ENCODE measurements around the gene C4BPB. TPM values are rescaled to one million over a fixed set of nuclear protein-coding genes. Genes with fewer than 3 reads are reported as not detected.

The C4BPB gene
- total and polyA plus RNA-seq, 10 donors, result 0.24 to 1.4 (median 0.59) TPM; not detected in 1

GRCh38 chr1:207129053-207129452 lies 40.4 kb downstream of the C4BPB start:
- intact Hi-C loops (cut with DNase I; ENCODE audit: low total_unique reads), result no loop called here
- TF ChIP-seq, protein P1, sequence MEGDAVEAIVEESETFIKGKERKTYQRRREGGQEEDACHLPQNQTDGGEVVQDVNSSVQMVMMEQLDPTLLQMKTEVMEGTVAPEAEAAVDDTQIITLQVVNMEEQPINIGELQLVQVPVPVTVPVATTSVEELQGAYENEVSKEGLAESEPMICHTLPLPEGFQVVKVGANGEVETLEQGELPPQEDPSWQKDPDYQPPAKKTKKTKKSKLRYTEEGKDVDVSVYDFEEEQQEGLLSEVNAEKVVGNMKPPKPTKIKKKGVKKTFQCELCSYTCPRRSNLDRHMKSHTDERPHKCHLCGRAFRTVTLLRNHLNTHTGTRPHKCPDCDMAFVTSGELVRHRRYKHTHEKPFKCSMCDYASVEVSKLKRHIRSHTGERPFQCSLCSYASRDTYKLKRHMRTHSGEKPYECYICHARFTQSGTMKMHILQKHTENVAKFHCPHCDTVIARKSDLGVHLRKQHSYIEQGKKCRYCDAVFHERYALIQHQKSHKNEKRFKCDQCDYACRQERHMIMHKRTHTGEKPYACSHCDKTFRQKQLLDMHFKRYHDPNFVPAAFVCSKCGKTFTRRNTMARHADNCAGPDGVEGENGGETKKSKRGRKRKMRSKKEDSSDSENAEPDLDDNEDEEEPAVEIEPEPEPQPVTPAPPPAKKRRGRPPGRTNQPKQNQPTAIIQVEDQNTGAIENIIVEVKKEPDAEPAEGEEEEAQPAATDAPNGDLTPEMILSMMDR (IDR thresholded peaks at IDR 0.05 in 8 of 11, conservative IDR thresholded peaks at IDR 0.05 in 3 of 11), result no peak
- TF ChIP-seq POLR2A (IDR thresholded peaks at IDR 0.05) (no peak), POLR2AphosphoS5 (IDR thresholded peaks at IDR 0.05) (no peak)
- Histone ChIP-seq H3K36me3 (no peaks in the 10 kb centered on the region), H3K4me3 (no peak overlapping the region), H3K9me3 (peaks cover 7 to 64% (median 51%) of the 10 kb centered on the region in 8 donors), H3K27ac (no peak overlapping the region), H3K27me3 (replicated peaks in 1 of 7) (no peaks in the 10 kb centered on the region), H3K4me1 (no peaks in the 10 kb centered on the region)
- no peak for DNase-seq

GRCh38 chr1:207130252-207131036 lies 41.8 kb downstream of the C4BPB start:
- intact Hi-C loops (cut with DNase I; ENCODE audit: low total_unique reads), result no loop called here
- Histone ChIP-seq H3K27me3 (replicated peaks in 1 of 7) (no peaks in the 10 kb centered on the region), H3K36me3 (no peaks in the 10 kb centered on the region), H3K9me3 (peaks cover 7 to 61% (median 50%) of the 10 kb centered on the region in 8 donors), H3K27ac (no peak overlapping the region), H3K4me3 (no peak overlapping the region), H3K4me1 (peaks cover 0 to 13% (median 0%) of the 10 kb centered on the region in 6 donors)
- DNase-seq, result no peak
- WGBS, 5 donors, result 61 to 87% (median 76%) methylated on average over 1 of the region's 1 CpG
- TF ChIP-seq, protein P1 (IDR thresholded peaks at IDR 0.05 in 8 of 11, conservative IDR thresholded peaks at IDR 0.05 in 3 of 11), result no peak
- TF ChIP-seq POLR2A (IDR thresholded peaks at IDR 0.05) (no peak), POLR2AphosphoS5 (IDR thresholded peaks at IDR 0.05) (no peak)

DNA sequence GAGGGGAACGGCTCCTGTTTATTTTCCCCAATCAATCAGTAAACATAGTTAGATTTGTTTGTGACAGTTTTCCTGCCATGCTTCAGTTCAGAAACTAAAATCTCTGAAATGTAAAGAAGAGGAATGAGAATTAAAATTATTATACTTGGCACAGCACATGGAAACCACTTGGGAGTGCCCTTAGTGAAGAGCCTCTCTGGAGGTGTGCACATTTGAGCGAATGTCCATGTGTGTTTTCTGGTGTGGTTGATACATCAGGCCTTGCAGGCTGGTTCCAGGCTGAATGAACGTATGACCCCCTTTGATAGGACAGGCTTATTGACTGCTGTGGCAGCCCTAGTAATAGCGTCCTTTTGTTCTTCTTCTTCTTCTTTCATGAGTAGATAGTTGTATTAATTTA lies 42.5 kb downstream of the C4BPB start:
- Histone ChIP-seq H3K36me3 (no peaks in the 10 kb centered on the region), H3K4me1 (peaks cover 0 to 13% (median 0%) of the 10 kb centered on the region in 6 donors), H3K9me3 (peaks cover 7 to 57% (median 48%) of the 10 kb centered on the region in 8 donors), H3K4me3 (no peak overlapping the region), H3K27ac (no peak overlapping the region), H3K27me3 (replicated peaks in 1 of 7) (no peaks in the 10 kb centered on the region)
- WGBS, 5 donors, result 91 to 98% (median 93%) methylated on average over 4 of the region's 4 CpGs
- intact Hi-C loops (cut with DNase I; ENCODE audit: low total_unique reads), result no loop called here
- TF ChIP-seq POLR2AphosphoS5 (IDR thresholded peaks at IDR 0.05), result no peak
- TF ChIP-seq, protein P1 (IDR thresholded peaks at IDR 0.05 in 8 of 11, conservative IDR thresholded peaks at IDR 0.05 in 3 of 11), result no peak
- TF ChIP-seq POLR2A (IDR thresholded peaks at IDR 0.05), result no peak
- DNase-seq, result no peak

GRCh38 chr1:207134581-207134980 lies 45.9 kb downstream of the C4BPB start:
- peak overlapping the region in 4 of 8 donors; percentile 14 to 80 (median 63) for H3K27ac ChIP-seq
- peaks cover 0 to 13% (median 0%) of the 10 kb centered on the region in 6 donors for H3K4me1 ChIP-seq
- intact Hi-C loops (cut with DNase I; ENCODE audit: low total_unique reads), result no loop called here
- DNase-seq, result no peak
- 39 to 60% (median 54%) methylated on average over 1 of the region's 1 CpG for WGBS, 5 donors
- H3K27me3 ChIP-seq (replicated peaks in 1 of 7), result no peaks in the 10 kb centered on the region
- TF ChIP-seq POLR2A (IDR thresholded peaks at IDR 0.05), result no peak
- no peak for TF ChIP-seq POLR2AphosphoS5 (IDR thresholded peaks at IDR 0.05)
- TF ChIP-seq, protein P1 (IDR thresholded peaks at IDR 0.05 in 8 of 11, conservative IDR thresholded peaks at IDR 0.05 in 3 of 11), result no peak
- H3K36me3 ChIP-seq, result no peaks in the 10 kb centered on the region
- H3K4me3 ChIP-seq, result no peak overlapping the region
- peaks cover 4 to 28% (median 20%) of the 10 kb centered on the region in 8 donors for H3K9me3 ChIP-seq
